GM19463 (cell line): ENCODE measurements around the gene THSD7A.
A peak's percentile ranks its signal among the peaks of the same experiment; 100 is the strongest.

Source experiments
- ATAC-seq: cut with Tn5 transposase; IDR thresholded peaks from one replicate; pipeline ENCODE4 v1.9.1; 2021; ENCODE audit warnings: mild to moderate bottlenecking, moderate library complexity; ENCODE audit not compliant: unreplicated experiment

Gene THSD7A

DNA sequence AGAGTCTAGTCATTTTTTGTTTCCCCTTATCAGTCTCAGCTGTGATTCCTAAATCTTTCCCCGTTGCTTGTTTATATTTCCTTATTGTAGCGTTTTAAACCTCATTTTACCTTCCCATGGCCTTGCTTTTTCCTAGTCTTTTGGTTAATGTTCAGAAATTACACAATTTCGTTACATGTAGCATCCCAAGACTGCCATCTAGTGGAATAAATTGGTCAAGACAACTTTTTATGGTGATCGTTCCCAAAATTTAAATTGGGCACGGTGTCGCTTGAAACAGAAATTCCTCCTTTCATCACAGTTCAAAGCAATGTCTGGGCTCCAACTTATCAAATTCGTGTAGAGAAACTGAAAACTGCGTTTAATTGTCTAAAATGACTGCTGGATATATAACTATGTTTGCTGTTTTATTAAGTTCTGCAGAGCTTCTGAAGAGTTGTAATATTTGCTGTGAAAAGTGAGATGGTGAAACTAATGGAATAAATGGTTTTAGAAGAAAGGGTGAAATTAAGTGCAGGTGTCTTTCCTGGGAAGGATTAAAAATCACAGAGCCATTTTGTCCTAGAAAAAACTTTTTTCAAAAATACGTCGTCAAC, 488.1 kb downstream of the THSD7A start:
- no peak for ATAC-seq

- no peak for ATAC-seq
Measured at GRCh38 chr7:11343136-11343535, 488.9 kb downstream of the THSD7A start.

DNA sequence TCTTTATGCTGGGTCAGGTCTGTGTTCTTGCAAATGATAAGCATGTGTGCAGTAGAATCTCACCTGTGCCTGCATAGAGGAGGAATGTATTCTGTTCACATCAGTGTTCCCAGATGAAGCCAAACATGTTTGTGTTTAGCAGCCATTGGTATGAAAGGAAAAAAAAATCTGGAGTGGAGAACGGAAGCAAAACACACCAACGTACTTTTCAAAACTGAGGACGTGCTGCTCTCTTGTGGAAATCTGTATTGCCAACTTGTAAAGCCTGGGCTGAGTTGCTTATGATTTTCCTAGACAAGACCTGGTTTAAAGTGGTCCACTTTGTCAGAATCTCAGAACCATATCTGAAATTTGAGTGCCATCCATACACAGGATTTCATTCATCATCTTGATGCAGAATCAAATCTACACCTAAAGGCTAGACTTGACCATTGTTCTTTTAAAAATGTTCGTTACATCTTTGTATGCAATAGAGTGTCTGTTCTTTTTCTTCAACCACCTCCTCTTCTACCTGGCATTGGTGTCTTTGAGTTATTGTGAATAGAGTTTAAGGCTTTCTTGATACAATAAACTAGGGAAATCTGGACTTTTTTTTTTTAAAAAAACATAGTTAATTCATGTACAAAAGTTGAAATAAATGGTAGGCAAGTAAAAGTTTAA, 490.6 kb downstream of the THSD7A start:
- ATAC-seq, result no peak

DNA sequence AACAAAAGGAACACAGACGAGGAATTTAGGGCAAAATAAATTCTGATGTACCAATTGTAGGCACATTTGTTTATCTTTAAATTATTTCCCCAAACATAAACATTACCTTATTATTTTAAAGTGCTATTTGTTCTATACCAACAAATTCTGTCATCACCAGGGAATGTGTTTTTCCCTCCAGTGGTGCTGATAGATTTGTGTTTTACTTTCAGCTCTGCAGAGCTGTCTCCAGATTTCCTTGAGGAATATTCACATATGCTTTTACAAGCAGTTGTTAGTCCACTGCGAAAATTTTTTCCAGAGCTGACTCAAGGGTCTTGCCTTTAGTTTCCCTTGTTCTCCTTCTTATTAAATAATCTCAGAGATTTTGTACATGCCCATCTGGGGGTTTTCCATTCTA, 495.6 kb downstream of the THSD7A start:
- ATAC-seq, result no peak

DNA sequence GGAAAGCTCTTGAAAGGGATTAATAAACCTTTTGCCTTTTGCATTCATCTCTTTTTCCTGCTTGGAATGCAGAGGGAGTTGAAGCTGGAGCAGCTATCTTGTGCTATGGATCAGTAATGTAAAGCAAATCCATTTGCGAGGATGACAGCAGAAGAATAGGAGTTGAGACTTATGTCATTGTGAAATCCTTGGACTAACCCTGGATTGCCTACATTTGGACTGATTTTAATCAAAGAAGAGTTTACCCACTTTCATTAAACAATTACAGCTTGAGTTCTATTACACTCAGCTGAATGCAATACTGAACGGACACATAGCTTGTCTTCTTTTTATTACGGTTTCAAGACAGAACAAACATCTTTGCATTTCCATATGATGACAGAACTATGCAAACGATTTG, 496.1 kb downstream of the THSD7A start:
- ATAC-seq, result no peak

DNA sequence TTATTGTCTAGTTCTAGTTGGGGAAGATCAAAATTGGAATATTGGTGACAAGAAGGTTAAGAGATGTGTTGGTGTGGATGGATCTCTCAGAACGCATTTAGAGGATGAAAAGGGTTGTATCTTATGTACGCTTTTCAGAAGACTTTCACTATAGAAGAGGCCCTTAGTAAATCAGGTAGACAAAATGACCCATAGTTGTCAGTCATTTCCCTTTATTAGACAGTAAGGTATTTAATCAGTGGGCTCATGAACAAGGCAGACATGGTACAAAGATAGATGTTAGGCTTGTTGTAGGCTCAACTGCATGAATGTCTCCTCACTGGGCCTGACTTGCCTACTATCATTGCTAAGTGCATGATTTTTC, 499.2 kb downstream of the THSD7A start:
- ATAC-seq, result peak; percentile 23

DNA sequence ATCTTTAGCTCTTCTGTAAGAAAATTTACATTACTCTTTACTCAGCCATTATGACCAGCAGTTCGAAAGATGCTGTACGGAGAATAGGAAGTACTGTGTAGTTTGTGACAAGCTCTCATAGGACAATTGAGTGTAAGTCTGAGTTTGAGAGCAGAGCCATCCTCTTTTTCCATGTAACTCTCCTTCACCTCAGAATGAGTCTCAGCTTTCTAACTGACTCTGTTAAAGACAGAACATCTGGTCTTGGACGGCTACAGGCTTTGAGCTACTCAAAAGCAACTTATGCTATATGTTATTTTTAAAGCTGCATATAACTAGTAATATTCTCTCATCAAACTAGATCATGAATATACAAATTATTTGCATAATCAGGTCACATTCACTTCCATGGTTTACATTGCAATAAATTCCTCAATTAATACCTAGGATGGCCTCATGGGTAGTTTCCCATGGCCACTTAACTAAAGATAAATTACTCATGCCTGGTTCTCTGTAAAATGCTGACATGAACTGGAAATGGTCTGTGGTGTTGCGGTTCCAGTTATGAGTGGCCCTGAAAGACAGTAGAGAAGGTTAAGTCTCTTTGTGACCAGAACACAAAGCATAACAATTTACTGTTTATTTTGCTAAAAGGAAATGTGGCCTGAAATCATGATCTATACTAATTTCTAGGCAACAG, 499.7 kb downstream of the THSD7A start:
- ATAC-seq, result peak; percentile 91

DNA sequence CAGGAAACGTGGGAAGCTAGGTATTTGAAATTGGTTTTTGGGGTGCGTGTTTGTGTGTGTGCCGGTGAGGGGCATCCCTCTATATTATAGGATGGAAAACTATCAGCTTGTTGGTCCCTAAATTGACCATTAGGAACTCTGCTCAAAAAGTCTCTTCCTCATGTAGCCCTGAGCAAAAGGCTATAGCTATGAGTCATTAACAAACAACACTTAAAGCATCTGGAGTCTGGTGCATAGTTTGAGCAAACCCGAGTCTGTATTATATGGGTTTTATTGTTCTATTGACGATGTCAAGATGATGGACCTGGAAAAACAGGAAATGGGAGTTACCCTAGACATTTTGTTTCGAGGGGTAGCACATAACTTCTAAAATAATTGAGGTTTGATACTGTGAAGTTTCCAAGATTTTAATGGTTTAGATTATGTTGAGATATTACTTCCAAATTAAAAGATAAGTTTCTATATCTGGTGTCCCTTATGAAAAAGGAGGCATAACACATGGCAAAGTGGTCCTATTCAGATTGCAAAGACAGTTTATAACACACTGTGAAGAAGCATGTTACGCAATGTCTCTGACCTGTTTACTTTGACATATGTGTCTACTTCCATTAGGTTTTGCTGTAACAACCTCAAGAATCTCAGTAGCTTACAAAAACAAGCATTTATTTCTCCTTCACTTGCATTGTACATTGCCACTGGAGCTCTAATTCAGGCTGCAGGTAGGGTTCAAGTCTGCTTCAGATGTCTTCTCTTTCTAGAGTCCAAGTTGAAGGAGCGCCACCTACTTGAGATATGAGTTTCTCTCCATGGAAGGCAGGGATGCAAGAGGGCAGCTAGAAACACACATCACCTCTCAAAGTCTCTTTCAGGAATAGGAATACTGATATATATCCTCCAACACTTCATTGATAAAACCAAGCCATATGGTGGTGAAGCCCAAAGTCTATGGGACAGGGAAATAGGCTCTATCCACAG, 500.6 kb downstream of the THSD7A start:
- ATAC-seq, result no peak

GRCh38 chr7:11330717-11331116, 501.3 kb downstream of the THSD7A start:
- no peak for ATAC-seq

DNA sequence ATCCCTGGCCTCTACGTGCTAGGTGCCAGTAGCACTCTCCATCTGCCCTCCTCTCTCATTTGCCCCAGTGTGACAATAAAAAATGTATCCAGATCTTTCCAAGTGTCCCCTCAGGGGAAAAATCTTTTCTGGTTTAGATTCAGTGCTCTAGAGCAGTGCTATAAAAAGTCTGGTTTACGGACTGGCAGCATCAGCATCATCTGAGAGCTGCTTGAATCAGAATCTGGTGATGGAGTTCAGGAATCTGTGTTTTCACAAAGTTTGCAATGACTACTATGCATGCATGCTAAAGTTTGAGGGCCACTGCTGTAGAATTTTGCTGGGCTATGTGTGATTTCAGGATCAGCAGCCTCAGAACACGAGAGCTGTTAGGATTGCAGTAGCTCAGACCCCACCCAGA, 501.8 kb downstream of the THSD7A start:
- no peak for ATAC-seq

DNA sequence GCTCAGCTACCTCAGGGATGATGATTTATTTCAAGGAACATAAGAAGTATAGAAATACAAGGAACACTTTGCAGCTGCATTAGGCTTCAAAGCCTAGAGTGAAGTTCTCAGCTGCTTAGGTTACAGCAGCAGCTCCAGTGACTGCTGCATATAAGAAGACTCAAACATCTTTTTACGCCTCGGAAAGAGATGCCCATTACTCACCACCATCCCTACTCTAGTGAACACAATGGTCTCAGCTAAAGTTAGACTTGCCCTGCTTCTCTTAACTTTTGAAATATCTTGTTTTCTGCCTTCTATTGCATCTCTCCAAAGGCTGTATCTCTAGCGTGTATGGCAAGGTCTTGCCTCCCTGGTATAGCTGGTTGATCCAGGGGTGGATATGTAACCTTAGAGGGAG, 502.4 kb downstream of the THSD7A start:
- no peak for ATAC-seq

- no peak for ATAC-seq
Measured at GRCh38 chr7:11328309-11328708, 503.7 kb downstream of the THSD7A start.

- no peak for ATAC-seq
Measured at GRCh38 chr7:11327633-11328032, 504.4 kb downstream of the THSD7A start.
